Measurements from ENCODE around the gene TTLL3. TPM values are rescaled to one million over a fixed set of nuclear protein-coding genes. Genes with fewer than 3 reads are reported as not detected.

The TTLL3 gene
- total and polyA plus RNA-seq, 2 of the 8 experiments (the other 6 are each of a cell fraction or from before 2014, with no cell fraction given), result 5.9 to 8.9 TPM

GRCh38 chr3:9884555-9885165 is 74.6 kb downstream of the TTLL3 start (continued):
- TF ChIP-seq TCF12 (IDR thresholded peaks at IDR 0.05; ENCODE audit: low read depth, low read length) (no peak), JUN (IDR thresholded peaks at IDR 0.05; ENCODE audit: low read depth, low read length) (no peak)

Other genes starting within 250 kb of the TTLL3 start
- gene MTMR14, start 160.8 kb upstream of the TTLL3 start, total RNA-seq (2021; fragmentation: NEBNext Ultra II Directional; extraction: Animal tissue kit (Norgen Biotek cat#: 25700)), result 46.2 and 47.6 TPM in 2 replicates
- 55.3 and 58.0 TPM in 2 replicates for gene MTMR14, start 160.8 kb upstream of the TTLL3 start, polyA plus RNA-seq (2011; rRNA removed)
- 4.4 and 4.8 TPM in 2 replicates for gene CPNE9, start 106.4 kb upstream of the TTLL3 start, total RNA-seq (2021; fragmentation: NEBNext Ultra II Directional; extraction: Animal tissue kit (Norgen Biotek cat#: 25700))
- 6.0 and 7.1 TPM in 2 replicates for gene CPNE9, start 106.4 kb upstream of the TTLL3 start, polyA plus RNA-seq (2011; rRNA removed)
- gene BRPF1, start 78.5 kb upstream of the TTLL3 start, total RNA-seq (2021; fragmentation: NEBNext Ultra II Directional; extraction: Animal tissue kit (Norgen Biotek cat#: 25700)), result 21.7 and 27.7 TPM in 2 replicates
- 11.3 and 16.3 TPM in 2 replicates for gene BRPF1, start 78.5 kb upstream of the TTLL3 start, polyA plus RNA-seq (2011; rRNA removed)
- 29.6 and 31.2 TPM in 2 replicates for gene OGG1, start 60.3 kb upstream of the TTLL3 start, total RNA-seq (2021; fragmentation: NEBNext Ultra II Directional; extraction: Animal tissue kit (Norgen Biotek cat#: 25700))
- 46.8 and 58.1 TPM in 2 replicates for gene OGG1, start 60.3 kb upstream of the TTLL3 start, polyA plus RNA-seq (2011; rRNA removed)
- gene CAMK1, start 40.3 kb upstream of the TTLL3 start, total RNA-seq (2021; fragmentation: NEBNext Ultra II Directional; extraction: Animal tissue kit (Norgen Biotek cat#: 25700)), result 4.8 and 4.9 TPM in 2 replicates
- gene CAMK1, start 40.3 kb upstream of the TTLL3 start, polyA plus RNA-seq (2011; rRNA removed), result 5.1 and 5.3 TPM in 2 replicates
- gene TADA3, start 17.8 kb upstream of the TTLL3 start, total RNA-seq (2021; fragmentation: NEBNext Ultra II Directional; extraction: Animal tissue kit (Norgen Biotek cat#: 25700)), result 50.3 and 55.2 TPM in 2 replicates
- gene TADA3, start 17.8 kb upstream of the TTLL3 start, polyA plus RNA-seq (2011; rRNA removed), result 43.4 and 51.2 TPM in 2 replicates
- 153 and 154 TPM in 2 replicates for gene ARPC4, start 17.2 kb upstream of the TTLL3 start, total RNA-seq (2021; fragmentation: NEBNext Ultra II Directional; extraction: Animal tissue kit (Norgen Biotek cat#: 25700))
- gene ARPC4, start 17.2 kb upstream of the TTLL3 start, polyA plus RNA-seq (2011; rRNA removed), result 108 and 138 TPM in 2 replicates
- 63.8 and 68.4 TPM in 2 replicates for gene RPUSD3, start 33.7 kb downstream of the TTLL3 start, total RNA-seq (2021; fragmentation: NEBNext Ultra II Directional; extraction: Animal tissue kit (Norgen Biotek cat#: 25700))
- gene RPUSD3, start 33.7 kb downstream of the TTLL3 start, polyA plus RNA-seq (2011; rRNA removed), result 154 and 164 TPM in 2 replicates
- not detected in 2 replicates for gene CIDEC, start 70.0 kb downstream of the TTLL3 start, total RNA-seq (2021; fragmentation: NEBNext Ultra II Directional; extraction: Animal tissue kit (Norgen Biotek cat#: 25700))
- gene CIDEC, start 70.0 kb downstream of the TTLL3 start, polyA plus RNA-seq (2011; rRNA removed), result not detected in 2 replicates
- gene JAGN1, start 80.3 kb downstream of the TTLL3 start, total RNA-seq (2021; fragmentation: NEBNext Ultra II Directional; extraction: Animal tissue kit (Norgen Biotek cat#: 25700)), result 26.8 and 26.9 TPM in 2 replicates
- 42.9 and 51.6 TPM in 2 replicates for gene JAGN1, start 80.3 kb downstream of the TTLL3 start, polyA plus RNA-seq (2011; rRNA removed)
- 4.4 and 4.9 TPM in 2 replicates for gene IL17RE, start 92.6 kb downstream of the TTLL3 start, total RNA-seq (2021; fragmentation: NEBNext Ultra II Directional; extraction: Animal tissue kit (Norgen Biotek cat#: 25700))
- 3.4 and 3.8 TPM in 2 replicates for gene IL17RE, start 92.6 kb downstream of the TTLL3 start, polyA plus RNA-seq (2011; rRNA removed)
- 9.1 and 11.8 TPM in 2 replicates for gene IL17RC, start 106.8 kb downstream of the TTLL3 start, total RNA-seq (2021; fragmentation: NEBNext Ultra II Directional; extraction: Animal tissue kit (Norgen Biotek cat#: 25700))
- gene IL17RC, start 106.8 kb downstream of the TTLL3 start, polyA plus RNA-seq (2011; rRNA removed), result 13.0 and 15.4 TPM in 2 replicates
- gene CRELD1, start 123.6 kb downstream of the TTLL3 start, total RNA-seq (2021; fragmentation: NEBNext Ultra II Directional; extraction: Animal tissue kit (Norgen Biotek cat#: 25700)), result 12.4 and 12.9 TPM in 2 replicates
- gene CRELD1, start 123.6 kb downstream of the TTLL3 start, polyA plus RNA-seq (2011; rRNA removed), result 15.1 and 19.1 TPM in 2 replicates
- 8.4 and 9.2 TPM in 2 replicates for gene PRRT3, start 142.1 kb downstream of the TTLL3 start, total RNA-seq (2021; fragmentation: NEBNext Ultra II Directional; extraction: Animal tissue kit (Norgen Biotek cat#: 25700))
- 9.0 and 10.0 TPM in 2 replicates for gene PRRT3, start 142.1 kb downstream of the TTLL3 start, polyA plus RNA-seq (2011; rRNA removed)
- 37.6 and 40.2 TPM in 2 replicates for gene EMC3, start 176.6 kb downstream of the TTLL3 start, total RNA-seq (2021; fragmentation: NEBNext Ultra II Directional; extraction: Animal tissue kit (Norgen Biotek cat#: 25700))
- gene EMC3, start 176.6 kb downstream of the TTLL3 start, polyA plus RNA-seq (2011; rRNA removed), result 34.2 and 59.8 TPM in 2 replicates
- 74.0 and 77.8 TPM in 2 replicates for gene FANCD2, start 216.2 kb downstream of the TTLL3 start, total RNA-seq (2021; fragmentation: NEBNext Ultra II Directional; extraction: Animal tissue kit (Norgen Biotek cat#: 25700))
- 22.8 and 33.1 TPM in 2 replicates for gene FANCD2, start 216.2 kb downstream of the TTLL3 start, polyA plus RNA-seq (2011; rRNA removed)

Measured in H1 (cell line).